ENCODE measurements around the gene NACC2. TPM values are rescaled to one million over a fixed set of nuclear protein-coding genes. Genes with fewer than 3 reads are reported as not detected.

NACC2 gene
- total and polyA plus RNA-seq, 8 donors = 4.1 to 69.2 (median 10.0) TPM

DNA sequence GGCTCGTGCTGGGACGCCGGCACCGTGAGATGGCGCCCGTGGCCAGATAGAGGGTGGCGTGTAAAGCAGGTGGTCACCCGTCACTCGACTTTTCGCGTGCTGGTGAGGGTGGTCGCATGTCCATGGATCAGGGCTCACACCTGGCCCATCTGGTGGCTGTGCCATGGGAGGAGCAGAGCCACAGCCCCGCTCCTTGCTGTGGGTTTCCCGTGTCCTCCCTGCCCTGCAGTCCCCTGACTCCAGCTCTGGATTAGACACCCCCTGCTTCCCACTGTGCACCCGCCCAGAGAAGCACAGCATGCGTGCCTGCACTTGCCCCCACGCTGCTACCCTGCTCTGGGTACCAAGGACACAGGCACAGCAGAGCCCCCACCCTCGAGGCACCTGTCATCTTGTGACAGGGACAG lies 25.4 kb upstream of the NACC2 start:
- TF ChIP-seq POLR2A (IDR thresholded peaks at IDR 0.05) (no peak), CTCF (IDR thresholded peaks at IDR 0.05) (no peak), EP300 (IDR thresholded peaks at IDR 0.05) (no peak), POLR2AphosphoS5 (IDR thresholded peaks at IDR 0.05) (no peak)
- Histone ChIP-seq H3K27ac (peak overlapping the region in 2 of 5 donors; percentile 98 to 99), H3K4me3 (no peak overlapping the region), H3K9me3 (no peaks in the 10 kb centered on the region), H3K4me1 (peaks cover 29 to 50% (median 46%) of the 10 kb centered on the region in 4 donors), H3K36me3 (peaks cover 13 to 17% (median 13%) of the 10 kb centered on the region in 4 donors), H3K27me3 (peaks cover 0 to 20% (median 4%) of the 10 kb centered on the region in 3 donors)
- DNase-seq = no peak
- intact Hi-C loops (cut with DNase I; ENCODE audit: low total_unique reads) = loop anchor here (5.0 to 10.0 kb wide), 2 partner anchors 56 to 258 kb away; no protein-coding TSS in a partner anchor
- WGBS, 5 donors = 78 to 85% (median 82%) methylated on average over 18 of the region's 18 CpGs

GRCh38 chr9:136119883-136120393 lies 24.8 kb upstream of the NACC2 start:
- H3K27me3 ChIP-seq = peaks cover 0 to 19% (median 4%) of the 10 kb centered on the region in 3 donors
- WGBS, 5 donors = 36 to 45% (median 41%) methylated on average over 11 of the region's 11 CpGs
- H3K27ac ChIP-seq = peak overlapping the region; percentile 93 to 99 (median 96)
- DNase-seq = no peak
- TF ChIP-seq CTCF (IDR thresholded peaks at IDR 0.05) = no peak
- TF ChIP-seq POLR2A (IDR thresholded peaks at IDR 0.05) = no peak
- TF ChIP-seq POLR2AphosphoS5 (IDR thresholded peaks at IDR 0.05) = no peak
- TF ChIP-seq EP300 (IDR thresholded peaks at IDR 0.05) = no peak
- no peaks in the 10 kb centered on the region for H3K9me3 ChIP-seq
- peaks cover 29 to 50% (median 46%) of the 10 kb centered on the region in 4 donors for H3K4me1 ChIP-seq
- intact Hi-C loops (cut with DNase I; ENCODE audit: low total_unique reads) = loop anchor here (5.0 to 10.0 kb wide), 2 partner anchors 55 to 258 kb away; no protein-coding TSS in a partner anchor
- peaks cover 17 to 22% (median 18%) of the 10 kb centered on the region in 4 donors for H3K36me3 ChIP-seq
- peak overlapping the region; percentile 77 to 90 (median 82) for H3K4me3 ChIP-seq

- intact Hi-C loops (cut with DNase I; ENCODE audit: low total_unique reads) = no loop called here
- Histone ChIP-seq H3K27me3 (peaks cover 0 to 12% (median 0%) of the 10 kb centered on the region in 3 donors), H3K9me3 (no peaks in the 10 kb centered on the region), H3K27ac (peak overlapping the region; percentile 93 to 99 (median 96)), H3K4me3 (peak overlapping the region; percentile 77 to 90 (median 82)), H3K4me1 (peaks cover 29 to 50% (median 46%) of the 10 kb centered on the region in 4 donors), H3K36me3 (peaks cover 22 to 29% (median 25%) of the 10 kb centered on the region in 4 donors)
- TF ChIP-seq EP300 (IDR thresholded peaks at IDR 0.05) (no peak), CTCF (IDR thresholded peaks at IDR 0.05) (peak in 1 of 7 experiments; percentile 18), POLR2A (IDR thresholded peaks at IDR 0.05) (peak in 1 of 4 donors; percentile 68)
- 1 to 2% (median 1%) methylated on average over 14 to 64 of the region's 64 CpGs for WGBS, 5 donors
- DNase-seq = peak in 1 of 2 donors; percentile 78
These were observed 24.2 kb upstream of the NACC2 start for GRCh38 chr9:136119061-136119882.

- Histone ChIP-seq H3K9me3 (no peaks in the 10 kb centered on the region), H3K36me3 (peaks cover 22 to 34% (median 26%) of the 10 kb centered on the region in 4 donors), H3K27me3 (peaks cover 0 to 5% (median 0%) of the 10 kb centered on the region in 3 donors), H3K27ac (peak within 1 kb of the TSS; percentile 93 to 99 (median 96)), H3K4me3 (peak within 1 kb of the TSS; percentile 77 to 90 (median 82)), H3K4me1 (peaks cover 29 to 50% (median 46%) of the 10 kb centered on the region in 4 donors)
- intact Hi-C loops (cut with DNase I; ENCODE audit: low total_unique reads) = no loop called here
- WGBS, 5 donors = 0 to 1% (median 0%) methylated on average over 17 to 112 of the region's 112 CpGs; no CpG with 5 or more reads in 1 of the 5 donors
- TF ChIP-seq POLR2A (IDR thresholded peaks at IDR 0.05) (no peak), EP300 (IDR thresholded peaks at IDR 0.05) (peak; percentile 26), POLR2AphosphoS5 (IDR thresholded peaks at IDR 0.05) (peak; percentile 86 to 96 (median 88)), CTCF (IDR thresholded peaks at IDR 0.05) (peak in 2 of 7 experiments; percentile 7 to 24)
- DNase-seq = peak; percentile 97 to 99
These were observed 23.4 kb upstream of the NACC2 start, which contains the start of gene TMEM250 for GRCh38 chr9:136118320-136119060. TSS of gene TMEM250 (minus strand) at chr9:136118875. CDS start at chr9:136116900, 1,975 bp downstream.
